ENCODE measurements around the gene NEK9. TPM values are rescaled to one million over a fixed set of nuclear protein-coding genes. Genes with fewer than 3 reads are reported as not detected.

NEK9 gene
- total and polyA plus RNA-seq, 4 donors = 23.1 to 76.3 (median 53.3) TPM

- Histone ChIP-seq H3K9me3 (ENCODE audit: control insufficient read depth in 4 of 4, insufficient read depth in 3 of 4, low read length in 3 of 4) (no peaks in the 10 kb centered on the region), H3K9ac (ENCODE audit: insufficient read depth in 1 of 2, low read length in 2 of 2) (no peak overlapping the region), H3K27me3 (ENCODE audit: control insufficient read depth in 3 of 3, insufficient read depth in 3 of 3, low read length in 2 of 3) (no peaks in the 10 kb centered on the region), H3K36me3 (ENCODE audit: control insufficient read depth in 4 of 4, insufficient read depth in 4 of 4, low read length in 4 of 4) (peaks cover 0 to 7% (median 0%) of the 10 kb centered on the region in 4 donors), H3K4me3 (no peak overlapping the region), H3K4me1 (ENCODE audit: control insufficient read depth in 5 of 5, insufficient read depth in 5 of 5, low read length in 5 of 5) (peaks cover 0 to 14% (median 0%) of the 10 kb centered on the region in 5 donors), H3K27ac (ENCODE audit: low read depth in 1 of 2, low read length in 1 of 2) (no peak overlapping the region)
- DNase-seq (no peak), ATAC-seq (ENCODE audit: insufficient read depth, low FRiP score) (no peak)
- 65 to 75% methylated on average over 3 of the region's 3 CpGs for WGBS, 2 donors
- TF ChIP-seq CTCF (IDR thresholded peaks at IDR 0.05; ENCODE audit: control extremely low read depth, extremely low read depth) = no peak
These were observed 30.1 kb upstream of the NEK9 start for GRCh38 chr14:75156901-75157300.

GRCh38 chr14:75156111-75156510 lies 29.3 kb upstream of the NEK9 start:
- 96% methylated on average over 1 of the region's 1 CpG for WGBS, 2 donors
- no peak for TF ChIP-seq CTCF (IDR thresholded peaks at IDR 0.05; ENCODE audit: control extremely low read depth, extremely low read depth)
- no peaks in the 10 kb centered on the region for H3K9me3 ChIP-seq (ENCODE audit: control insufficient read depth in 4 of 4, insufficient read depth in 3 of 4, low read length in 3 of 4)
- ATAC-seq (ENCODE audit: insufficient read depth, low FRiP score) (no peak), DNase-seq (no peak)
- H3K4me3 ChIP-seq = no peak overlapping the region
- H3K36me3 ChIP-seq (ENCODE audit: control insufficient read depth in 4 of 4, insufficient read depth in 4 of 4, low read length in 4 of 4) = peaks cover 0 to 7% (median 3%) of the 10 kb centered on the region in 4 donors
- no peak overlapping the region for H3K27ac ChIP-seq (ENCODE audit: low read depth in 1 of 2, low read length in 1 of 2)
- H3K9ac ChIP-seq (ENCODE audit: insufficient read depth in 1 of 2, low read length in 2 of 2) = no peak overlapping the region
- H3K4me1 ChIP-seq (ENCODE audit: control insufficient read depth in 5 of 5, insufficient read depth in 5 of 5, low read length in 5 of 5) = peaks cover 0 to 10% (median 0%) of the 10 kb centered on the region in 5 donors
- no peaks in the 10 kb centered on the region for H3K27me3 ChIP-seq (ENCODE audit: control insufficient read depth in 3 of 3, insufficient read depth in 3 of 3, low read length in 2 of 3)

- Histone ChIP-seq H3K4me1 (ENCODE audit: control insufficient read depth in 5 of 5, insufficient read depth in 5 of 5, low read length in 5 of 5) (peaks cover 0 to 7% (median 0%) of the 10 kb centered on the region in 5 donors), H3K36me3 (ENCODE audit: control insufficient read depth in 4 of 4, insufficient read depth in 4 of 4, low read length in 4 of 4) (peaks cover 0 to 10% (median 6%) of the 10 kb centered on the region in 4 donors), H3K27me3 (ENCODE audit: control insufficient read depth in 3 of 3, insufficient read depth in 3 of 3, low read length in 2 of 3) (no peaks in the 10 kb centered on the region), H3K9ac (ENCODE audit: insufficient read depth in 1 of 2, low read length in 2 of 2) (no peak overlapping the region), H3K4me3 (no peak overlapping the region), H3K27ac (ENCODE audit: low read depth in 1 of 2, low read length in 1 of 2) (no peak overlapping the region), H3K9me3 (ENCODE audit: control insufficient read depth in 4 of 4, insufficient read depth in 3 of 4, low read length in 3 of 4) (no peaks in the 10 kb centered on the region)
- no peak for TF ChIP-seq CTCF (IDR thresholded peaks at IDR 0.05; ENCODE audit: control extremely low read depth, extremely low read depth)
- no peak for ATAC-seq (ENCODE audit: insufficient read depth, low FRiP score)
- 94 to 95% methylated on average over 3 of the region's 3 CpGs for WGBS, 2 donors
- no peak for DNase-seq
These were observed 28.3 kb upstream of the NEK9 start for GRCh38 chr14:75155169-75155568.

GRCh38 chr14:75153295-75153694 lies 26.4 kb upstream of the NEK9 start:
- peaks cover 0 to 7% (median 3%) of the 10 kb centered on the region in 5 donors for H3K4me1 ChIP-seq (ENCODE audit: control insufficient read depth in 5 of 5, insufficient read depth in 5 of 5, low read length in 5 of 5)
- no peaks in the 10 kb centered on the region for H3K27me3 ChIP-seq (ENCODE audit: control insufficient read depth in 3 of 3, insufficient read depth in 3 of 3, low read length in 2 of 3)
- peaks cover 0 to 15% (median 10%) of the 10 kb centered on the region in 4 donors for H3K36me3 ChIP-seq (ENCODE audit: control insufficient read depth in 4 of 4, insufficient read depth in 4 of 4, low read length in 4 of 4)
- ATAC-seq (ENCODE audit: insufficient read depth, low FRiP score) = no peak
- no peak overlapping the region for H3K4me3 ChIP-seq
- TF ChIP-seq CTCF (IDR thresholded peaks at IDR 0.05; ENCODE audit: control extremely low read depth, extremely low read depth) = no peak
- WGBS, 2 donors = 44 to 67% methylated on average over 1 of the region's 1 CpG
- DNase-seq = no peak
- no peak overlapping the region for H3K9ac ChIP-seq (ENCODE audit: insufficient read depth in 1 of 2, low read length in 2 of 2)
- H3K27ac ChIP-seq (ENCODE audit: low read depth in 1 of 2, low read length in 1 of 2) = no peak overlapping the region
- no peaks in the 10 kb centered on the region for H3K9me3 ChIP-seq (ENCODE audit: control insufficient read depth in 4 of 4, insufficient read depth in 3 of 4, low read length in 3 of 4)

Data from lung (tissue), 12 donors.